ENCODE measurements around the gene COL10A1. TPM values are rescaled to one million over a fixed set of nuclear protein-coding genes. Genes with fewer than 3 reads are reported as not detected.

COL10A1 gene
- total and polyA plus RNA-seq, 2 experiments from 2014 or later, result 0.28 to 0.31 TPM

- H3K27me3 Mint-ChIP-seq (ENCODE audit: insufficient read depth, low read depth, poor library complexity), result peaks cover 2% of the 10 kb centered on the region
Measured at GRCh38 chr6:116111552-116112528, 14.1 kb downstream of the COL10A1 start.

More at GRCh38 chr6:116111552-116112528, 14.1 kb downstream of the COL10A1 start:
- Mint-ChIP-seq H3K4me1 (peaks cover 30% of the 10 kb centered on the region), H3K27ac (no peak overlapping the region), H3K4me3 (no peak overlapping the region), H3K36me3 (ENCODE audit: low read depth) (peaks cover 54% of the 10 kb centered on the region), H3K9me3 (no peaks in the 10 kb centered on the region)
- TF ChIP-seq ZNF462 (CRISPR knock-in tag; IDR thresholded peaks at IDR 0.05) (no peak), CTCF (conservative IDR thresholded peaks at IDR 0.05; ENCODE audit: low read depth in 2 of 2) (peak; percentile 81 to 92), STAT1 (IDR thresholded peaks at IDR 0.05; ENCODE audit: unreplicated experiment) (no peak)
- Histone ChIP-seq H3F3A (replicated peaks; ENCODE audit: low read depth) (no peaks in the 10 kb centered on the region), H3K27ac (ENCODE audit: low read depth) (no peak overlapping the region), H3K9me2 (ENCODE audit: insufficient read depth) (no peaks in the 10 kb centered on the region), H3K4me1 (ENCODE audit: insufficient read depth) (peaks cover 15% of the 10 kb centered on the region; the same call in 1 of the 2 replicates), H4K20me1 (replicated peaks; ENCODE audit: insufficient read depth) (peaks cover 3% of the 10 kb centered on the region; the same call in 1 of the 2 replicates), H3K4me3 (no peak overlapping the region), H3K36me3 (ENCODE audit: insufficient read depth) (peaks cover 27% of the 10 kb centered on the region), H3K79me2 (replicated peaks; ENCODE audit: insufficient read depth) (no peaks in the 10 kb centered on the region), H3K27me3 (ENCODE audit: insufficient read depth) (no peaks in the 10 kb centered on the region), H3K4me2 (no peak overlapping the region), H2AFZ (no peak overlapping the region)
- DNase-seq (ENCODE audit: low spot score) (peak; percentile 84), ATAC-seq (peak; percentile 91)

Measured in GM23338 (cell line).